Keratinocyte (primary cell): ENCODE measurements around the gene PLBD2. TPM values are rescaled to one million over a fixed set of nuclear protein-coding genes. Genes with fewer than 3 reads are reported as not detected.

ENCODE experiments used
- DNase-seq: peaks from one replicate; pipeline ENCODE4 v3.0.0-alpha.2; 2011; ENCODE audit warnings: low read depth, missing footprints, low spot score
- FAIRE-seq: peaks from 2 replicates; lab custom pipeline; 2011; peaks lifted over from hg19 to GRCh38; lab: Jason Lieb, UNC
- H2AFZ ChIP-seq: 2 replicates; pipeline ENCODE4 v1.6.0; 2012; ENCODE audit warnings: low read length, control low read depth, inconsistent platforms; ENCODE audit not compliant: control insufficient read depth
- H3K27ac ChIP-seq: 2 replicates; pipeline ENCODE4 v1.5.1; 2011; ENCODE audit warnings: low read length; ENCODE audit not compliant: control insufficient read depth, insufficient read depth
- H3K27me3 ChIP-seq: 3 replicates; pipeline ENCODE4 v1.6.0; 2011; ENCODE audit warnings: low read length; ENCODE audit not compliant: control insufficient read depth, insufficient read depth; ENCODE audit errors: extremely low read depth
- H3K36me3 ChIP-seq, 2 experiments: 2 replicates in 1 of 2; 3 replicates in 1 of 2; pipeline ENCODE4 v1.5.1; 2011; ENCODE audit warnings: low read length in 2 of 2, mild to moderate bottlenecking in 1 of 2; ENCODE audit not compliant: control insufficient read depth in 2 of 2, insufficient read depth in 2 of 2; ENCODE audit errors: extremely low read depth in 1 of 2
- H3K4me1 ChIP-seq: 3 replicates; pipeline ENCODE4 v1.5.1; 2011; ENCODE audit warnings: low read length; ENCODE audit not compliant: control insufficient read depth, insufficient read depth; ENCODE audit errors: extremely low read depth
- H3K4me2 ChIP-seq: 3 replicates; pipeline ENCODE4 v1.6.0; 2011; ENCODE audit warnings: low read depth, low read length; ENCODE audit not compliant: control insufficient read depth, insufficient read depth; ENCODE audit errors: extremely low read depth
- H3K4me3 ChIP-seq, 3 experiments: fragments of 200-600 bp in 1 of 3; sonication (generic) in 1 of 3; 2 replicates in 2 of 3; 3 replicates in 1 of 3; pipeline ENCODE4 v1.5.1; 2011 to 2016; ENCODE audit warnings: low read length in 3 of 3, mild to moderate bottlenecking in 3 of 3, control low read depth in 2 of 3, inconsistent platforms in 1 of 3, low read depth in 1 of 3, mixed read lengths in 1 of 3, mixed run types in 1 of 3, moderate library complexity in 1 of 3; ENCODE audit not compliant: control insufficient read depth in 2 of 3, insufficient read depth in 2 of 3; ENCODE audit errors: extremely low read depth in 1 of 3
- H3K79me2 ChIP-seq: 2 replicates; pipeline ENCODE4 v1.6.0; 2012; ENCODE audit warnings: low read length; ENCODE audit not compliant: control insufficient read depth, insufficient read depth
- H3K9ac ChIP-seq: 3 replicates; pipeline ENCODE4 v1.6.0; 2011; ENCODE audit warnings: low read length; ENCODE audit not compliant: control insufficient read depth, insufficient read depth; ENCODE audit errors: extremely low read depth
- H3K9me1 ChIP-seq: 3 replicates; pipeline ENCODE4 v1.6.0; 2011; ENCODE audit warnings: low read length; ENCODE audit not compliant: control insufficient read depth, insufficient read depth; ENCODE audit errors: extremely low read depth
- H3K9me3 ChIP-seq: 2 replicates; pipeline ENCODE4 v1.5.1; 2012; ENCODE audit warnings: low read depth, low read length; ENCODE audit not compliant: control insufficient read depth
- H4K20me1 ChIP-seq: 3 replicates; pipeline ENCODE4 v1.6.0; 2011; ENCODE audit warnings: low read length; ENCODE audit not compliant: control insufficient read depth, insufficient read depth; ENCODE audit errors: extremely low read depth
- EZH2 ChIP-seq: IDR thresholded peaks from one replicate; pipeline ENCODE4 v1.6.1; 2012; ENCODE audit warnings: inconsistent platforms, mild to moderate bottlenecking, low read length, moderate library complexity
- dilution Hi-C: fragments of 300-500 bp; cut with MboI; formaldehyde crosslinking; loops from one replicate; pipeline ENCODE4 v1.7.0; 2020; ENCODE audit warnings: low sequenced_read_pairs; ENCODE audit not compliant: extremely low pct_ligation_motif_present
- polyA plus RNA-seq, 5 experiments: library from polyadenylated mRNA; depleted of rRNA in 3 of 5; stranded (reverse) in 3 of 5; stranded (forward) in 1 of 5; unstranded in 1 of 5; fragments of >200 nt; gene quantifications; 1 replicate in 1 of 5; 2 replicates in 3 of 5; 3 replicates in 1 of 5; pipeline versions ENCODE4 v1.2.1 to v1.2.3, GENCODE V29; 2011 to 2012; ENCODE audit warnings: missing spikeins in 2 of 5, low read depth in 1 of 5, low replicate concordance in 1 of 5
- TF ChIP-seq, protein P1 (sequence below), 3 experiments: IDR thresholded peaks in 1 of 3; conservative IDR thresholded peaks in 1 of 3; optimal IDR thresholded peaks in 1 of 3; 2 replicates in 2 of 3; 3 replicates in 1 of 3; pipeline versions ENCODE3 to v1.5.1; 2011; ENCODE audit warnings: low read length in 3 of 3, mild to moderate bottlenecking in 3 of 3, moderate library complexity in 2 of 3, control low read depth in 1 of 3, inconsistent platforms in 1 of 3; ENCODE audit not compliant: insufficient read depth in 2 of 3; ENCODE audit errors: extremely low read depth in 1 of 3

Gene PLBD2
- polyA plus RNA-seq, 1 donor (not counting 4 experiments of a cell fraction or from before 2014, with no cell fraction given) = 12.9 TPM

DNA sequence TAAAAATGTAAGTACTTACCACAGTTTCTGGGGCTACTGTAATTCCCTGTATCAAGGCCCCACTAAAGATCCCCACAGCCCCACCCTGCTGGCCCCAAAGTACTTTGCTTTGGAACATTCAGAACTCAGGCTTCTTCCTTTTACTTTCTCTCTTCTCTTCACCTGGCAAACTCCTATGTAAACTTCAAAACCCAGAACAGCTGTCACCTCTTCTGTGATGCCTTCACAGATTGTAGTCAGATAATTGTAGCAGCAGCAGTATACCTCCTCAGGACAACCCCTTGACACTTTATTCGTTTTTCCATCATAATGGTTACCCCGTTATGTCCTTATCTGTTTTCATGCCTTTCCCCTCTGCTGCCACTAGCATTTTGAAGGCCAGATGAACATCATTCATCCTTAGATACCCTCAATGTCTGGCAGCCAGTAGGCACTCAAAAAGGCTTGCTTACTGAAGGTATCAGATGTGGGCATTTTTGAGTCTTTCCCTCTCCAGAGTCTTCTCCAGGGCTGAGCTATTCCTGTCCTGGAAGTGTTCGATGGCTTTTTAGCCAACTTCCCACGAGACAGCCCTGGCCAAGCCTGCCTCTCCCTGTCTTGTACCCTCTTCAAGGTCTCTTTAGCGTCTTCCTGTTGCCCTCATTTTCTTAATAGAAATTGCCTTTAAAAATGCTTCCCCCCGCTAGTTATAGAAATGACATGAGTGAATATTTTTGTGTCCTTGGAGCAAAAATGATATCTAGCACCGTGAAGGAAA lies 7.4 kb downstream of the PLBD2 start:
- H4K20me1 ChIP-seq = no peaks in the 10 kb centered on the region
- no peak for FAIRE-seq
- dilution Hi-C loops = no loop called here

DNA sequence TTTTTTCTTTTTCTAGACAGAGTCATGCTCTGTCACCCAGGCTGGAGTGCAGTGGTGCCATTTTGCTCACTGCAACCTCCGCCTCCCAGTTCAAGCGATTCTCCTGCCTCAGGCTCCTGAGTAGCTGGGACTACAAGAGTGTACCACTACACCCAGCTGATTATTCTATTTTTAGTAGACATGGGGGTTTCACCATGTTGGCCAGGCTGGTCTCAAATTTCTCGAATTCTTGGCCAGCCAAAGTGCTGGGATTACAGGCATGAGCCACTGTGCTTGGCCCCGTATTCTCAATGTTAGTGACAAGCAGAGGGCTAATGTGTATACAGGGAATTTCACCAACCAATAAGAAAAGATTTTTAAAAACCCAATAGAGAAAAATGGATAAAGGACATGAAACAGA lies 8.4 kb downstream of the PLBD2 start:
- H2AFZ ChIP-seq = no peak overlapping the region
- no peak for FAIRE-seq
- no peaks in the 10 kb centered on the region for H3K9me1 ChIP-seq
- no peaks in the 10 kb centered on the region for H3K79me2 ChIP-seq
- no peak overlapping the region for H3K4me3 ChIP-seq
- H3K27me3 ChIP-seq = no peaks in the 10 kb centered on the region
- H3K36me3 ChIP-seq = peaks cover 0 to 8% of the 10 kb centered on the region in 2 experiments
- dilution Hi-C loops = no loop called here
- no peak for DNase-seq
- no peak overlapping the region for H3K9ac ChIP-seq
- no peaks in the 10 kb centered on the region for H3K4me1 ChIP-seq
- no peak overlapping the region for H3K4me2 ChIP-seq
- TF ChIP-seq EZH2 = no peak
- TF ChIP-seq, protein P1, sequence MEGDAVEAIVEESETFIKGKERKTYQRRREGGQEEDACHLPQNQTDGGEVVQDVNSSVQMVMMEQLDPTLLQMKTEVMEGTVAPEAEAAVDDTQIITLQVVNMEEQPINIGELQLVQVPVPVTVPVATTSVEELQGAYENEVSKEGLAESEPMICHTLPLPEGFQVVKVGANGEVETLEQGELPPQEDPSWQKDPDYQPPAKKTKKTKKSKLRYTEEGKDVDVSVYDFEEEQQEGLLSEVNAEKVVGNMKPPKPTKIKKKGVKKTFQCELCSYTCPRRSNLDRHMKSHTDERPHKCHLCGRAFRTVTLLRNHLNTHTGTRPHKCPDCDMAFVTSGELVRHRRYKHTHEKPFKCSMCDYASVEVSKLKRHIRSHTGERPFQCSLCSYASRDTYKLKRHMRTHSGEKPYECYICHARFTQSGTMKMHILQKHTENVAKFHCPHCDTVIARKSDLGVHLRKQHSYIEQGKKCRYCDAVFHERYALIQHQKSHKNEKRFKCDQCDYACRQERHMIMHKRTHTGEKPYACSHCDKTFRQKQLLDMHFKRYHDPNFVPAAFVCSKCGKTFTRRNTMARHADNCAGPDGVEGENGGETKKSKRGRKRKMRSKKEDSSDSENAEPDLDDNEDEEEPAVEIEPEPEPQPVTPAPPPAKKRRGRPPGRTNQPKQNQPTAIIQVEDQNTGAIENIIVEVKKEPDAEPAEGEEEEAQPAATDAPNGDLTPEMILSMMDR (optimal IDR thresholded peaks at IDR 0.05 in 1 of 3, IDR thresholded peaks at IDR 0.05 in 1 of 3, conservative IDR thresholded peaks at IDR 0.05 in 1 of 3; ENCODE audit: extremely low read depth in 1 of 3, insufficient read depth in 2 of 3, low read length in 3 of 3) = no peak
- H3K9me3 ChIP-seq = no peaks in the 10 kb centered on the region
- H4K20me1 ChIP-seq = no peaks in the 10 kb centered on the region
- H3K27ac ChIP-seq = no peak overlapping the region

More for the DNA sequence above, 7.4 kb downstream of the PLBD2 start:
- H3K4me2 ChIP-seq = no peak overlapping the region
- peaks cover 0 to 7% of the 10 kb centered on the region in 2 experiments for H3K36me3 ChIP-seq
- no peak overlapping the region for H3K9ac ChIP-seq
- H3K9me1 ChIP-seq = no peaks in the 10 kb centered on the region
- no peaks in the 10 kb centered on the region for H3K79me2 ChIP-seq
- TF ChIP-seq, protein P1 (optimal IDR thresholded peaks at IDR 0.05 in 1 of 3, IDR thresholded peaks at IDR 0.05 in 1 of 3, conservative IDR thresholded peaks at IDR 0.05 in 1 of 3; ENCODE audit: extremely low read depth in 1 of 3, insufficient read depth in 2 of 3, low read length in 3 of 3) = no peak
- no peak for TF ChIP-seq EZH2
- no peaks in the 10 kb centered on the region for H3K9me3 ChIP-seq
- H3K4me1 ChIP-seq = no peaks in the 10 kb centered on the region
- H3K27ac ChIP-seq = no peak overlapping the region
- no peak for DNase-seq
- H2AFZ ChIP-seq = no peak overlapping the region
- no peak overlapping the region for H3K4me3 ChIP-seq
- H3K27me3 ChIP-seq = no peaks in the 10 kb centered on the region
